GM21390 (cell line): ENCODE results near the gene DKC1.

Experiments
- ATAC-seq: cut with Tn5 transposase; IDR thresholded peaks from one replicate; pipeline ENCODE4 v1.9.1; 2021; ENCODE audit not compliant: unreplicated experiment

The DKC1 gene

DNA sequence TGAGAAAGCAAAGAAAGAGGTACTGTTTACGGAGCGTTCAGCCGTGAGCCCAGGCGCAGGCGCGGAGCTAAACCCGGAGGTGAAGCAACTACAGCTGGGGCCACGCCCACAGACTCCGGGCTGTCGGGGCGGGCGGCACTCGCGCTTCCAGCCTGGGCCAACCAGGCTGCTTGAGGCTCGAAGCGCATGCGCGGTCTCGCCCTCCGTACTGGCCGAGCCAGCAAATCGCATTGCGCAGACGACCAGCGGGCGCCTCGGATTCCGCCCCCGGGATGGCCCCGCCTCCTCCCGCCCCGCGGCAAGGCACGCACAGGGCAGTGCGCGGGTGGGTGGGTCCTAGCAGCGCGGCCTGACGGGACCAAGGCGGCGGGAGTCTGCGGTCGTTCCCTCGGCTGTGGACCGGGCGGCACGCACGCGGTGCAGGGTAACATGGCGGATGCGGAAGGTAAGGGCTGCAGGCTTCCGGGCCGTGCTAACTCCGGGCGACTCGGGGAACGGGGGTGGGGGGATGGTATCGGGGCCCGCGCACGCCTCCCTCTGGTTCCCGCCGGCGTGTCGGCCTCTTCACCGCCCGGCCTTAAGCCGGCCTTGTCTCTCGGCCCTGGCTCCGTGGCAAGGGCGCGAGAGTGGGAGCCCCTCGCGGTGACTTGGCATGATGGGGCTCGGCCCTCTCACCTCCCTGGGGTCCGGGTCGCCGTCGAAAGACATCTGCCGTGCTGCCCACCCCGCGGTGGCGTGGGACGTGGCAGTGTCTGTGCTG is at the start of gene DKC1:
Gene DKC1, plus strand, starts transcription at position 328 of the 760 bp plus-strand sequence. Its CDS starts 102 bp downstream, at position 430.
- peak; percentile 87 for ATAC-seq

DNA sequence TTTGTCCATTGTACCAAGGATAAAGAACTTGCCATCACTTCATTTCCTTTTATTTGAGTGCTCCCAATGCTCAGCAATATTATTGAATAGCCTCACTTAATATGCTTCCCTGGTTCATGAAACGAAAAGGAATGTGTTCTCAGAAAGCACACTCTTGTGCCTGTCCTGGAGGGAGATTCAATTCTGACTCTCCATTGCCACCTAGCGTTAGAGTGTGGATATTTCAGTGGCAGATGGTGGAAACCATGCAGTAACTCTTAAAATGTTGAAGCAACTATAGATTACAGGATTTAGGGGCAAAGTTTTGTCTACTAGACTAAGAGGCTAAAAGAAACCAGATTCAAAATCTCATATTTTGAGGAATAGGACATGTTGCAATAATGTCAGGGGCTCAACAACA is 47.7 kb upstream of the DKC1 start:
- no peak for ATAC-seq

DNA sequence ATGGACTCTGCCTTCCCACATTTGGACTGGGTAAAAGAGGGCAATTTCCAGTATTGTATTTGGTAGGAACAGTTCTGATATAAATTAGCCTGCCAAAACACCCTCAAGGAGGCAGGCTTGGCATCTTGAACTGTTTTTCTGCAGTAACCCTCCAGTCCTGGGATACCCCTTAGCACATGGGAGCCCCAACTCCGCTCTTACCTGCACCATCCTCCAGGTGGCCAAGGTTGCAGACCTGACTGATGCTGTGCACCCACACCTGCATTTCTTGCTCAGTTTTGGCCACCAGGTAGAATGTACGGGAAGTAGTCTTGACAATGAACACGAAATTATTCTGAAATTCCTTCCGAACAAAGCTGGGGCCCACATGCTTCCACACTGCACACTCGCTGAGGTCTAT is 46.8 kb upstream of the DKC1 start:
- no peak for ATAC-seq

DNA sequence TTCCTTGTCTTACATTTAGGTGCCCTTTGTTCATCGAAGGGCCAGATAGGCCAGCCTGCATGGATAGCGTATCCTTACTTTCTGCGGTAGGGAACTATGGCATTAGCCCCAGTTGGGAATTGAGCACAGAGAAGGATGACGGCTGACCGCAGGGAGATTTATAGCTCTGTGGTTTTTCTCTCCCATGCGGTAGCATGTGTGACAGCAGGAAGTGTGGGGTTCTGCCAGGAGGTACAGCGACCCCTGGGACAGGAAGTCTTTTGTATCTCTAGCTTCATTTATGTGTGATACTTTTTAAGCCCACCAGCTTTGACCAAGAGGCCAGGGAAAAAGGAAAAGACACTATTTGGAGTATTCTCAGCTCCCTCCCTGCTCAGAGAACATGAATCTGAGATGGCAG is 44.8 kb upstream of the DKC1 start:
- ATAC-seq: no peak

DNA sequence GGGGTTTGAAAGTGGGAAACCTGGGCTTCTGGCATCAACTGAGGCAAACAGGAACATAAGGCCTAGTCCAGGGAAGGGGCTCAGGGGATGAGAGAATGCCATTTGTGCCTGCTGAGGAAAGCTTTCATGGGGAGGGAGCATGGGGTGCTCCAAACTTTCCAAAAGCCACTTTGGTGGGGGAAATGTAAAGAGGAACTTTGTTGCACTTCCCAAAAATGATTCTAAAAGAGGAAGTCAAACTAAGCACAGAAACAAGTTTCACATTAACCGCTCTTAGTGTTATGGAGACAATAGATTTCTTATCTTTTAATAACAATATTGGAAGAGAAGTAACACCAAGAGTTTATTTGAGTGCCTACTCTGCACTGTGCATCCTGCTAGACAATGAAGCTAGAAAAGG is 44.0 kb upstream of the DKC1 start:
- ATAC-seq: no peak

DNA sequence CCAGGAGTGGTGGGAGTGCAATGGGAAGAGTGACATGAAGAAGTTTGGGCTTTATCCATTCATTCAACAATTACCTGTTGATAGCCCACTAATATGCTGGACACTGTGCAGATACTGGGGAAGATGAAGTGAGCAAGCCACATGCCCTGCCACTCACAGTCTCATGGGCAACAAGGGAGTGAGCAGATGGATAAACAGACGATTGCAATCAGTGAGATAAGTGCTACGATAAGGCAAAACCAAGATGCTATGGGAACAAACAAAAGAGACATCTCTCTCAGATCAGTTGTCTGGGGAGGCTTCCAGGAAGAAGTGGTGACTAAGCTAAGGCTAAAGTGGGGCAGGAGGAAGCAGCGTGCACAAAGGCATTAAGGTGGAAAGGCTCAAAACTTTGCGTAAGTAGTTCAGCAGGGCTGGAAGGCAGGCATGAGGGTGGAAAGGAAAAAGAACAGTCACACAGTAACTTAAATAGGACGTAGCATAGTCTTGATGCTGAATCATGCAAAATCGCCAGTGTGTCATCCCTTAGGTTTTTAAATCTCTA is 43.5 kb upstream of the DKC1 start:
- ATAC-seq: no peak

DNA sequence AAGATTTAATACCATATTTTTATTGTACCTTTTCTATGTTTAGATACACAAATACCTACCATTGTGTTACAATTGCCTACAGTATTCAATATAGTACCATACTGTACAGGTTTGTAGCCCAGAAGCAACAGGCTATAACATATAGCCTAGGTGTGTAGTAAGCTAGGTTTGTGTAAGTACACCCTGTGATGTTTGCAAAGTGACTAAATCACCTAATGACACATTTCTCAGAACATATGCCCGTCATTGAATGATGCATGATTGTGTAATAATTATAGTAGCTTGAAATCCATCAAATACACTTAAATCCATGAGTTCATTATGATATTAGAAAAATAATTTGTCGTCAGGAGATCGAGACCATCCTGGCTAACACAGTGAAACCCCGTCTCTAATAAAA is 42.6 kb upstream of the DKC1 start:
- ATAC-seq: no peak

DNA sequence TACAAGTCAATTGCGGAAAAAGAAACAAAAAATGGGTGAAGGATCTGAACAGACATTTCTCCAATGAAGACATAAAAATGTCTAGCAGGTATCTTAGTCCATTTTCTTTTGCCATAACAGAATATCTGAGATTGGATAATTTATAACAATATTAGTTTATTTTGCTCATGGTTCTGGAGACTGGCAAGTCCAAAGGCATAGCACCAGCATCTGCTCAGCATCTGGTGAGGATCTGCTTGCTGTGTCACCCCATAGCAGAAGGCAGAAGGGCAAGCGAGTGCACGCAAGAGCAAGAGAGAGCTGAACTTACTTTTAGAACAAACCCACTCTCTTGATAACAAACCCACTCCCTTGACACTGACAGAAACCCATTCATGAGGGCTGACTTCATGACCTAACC is 41.5 kb upstream of the DKC1 start:
- ATAC-seq: no peak

DNA sequence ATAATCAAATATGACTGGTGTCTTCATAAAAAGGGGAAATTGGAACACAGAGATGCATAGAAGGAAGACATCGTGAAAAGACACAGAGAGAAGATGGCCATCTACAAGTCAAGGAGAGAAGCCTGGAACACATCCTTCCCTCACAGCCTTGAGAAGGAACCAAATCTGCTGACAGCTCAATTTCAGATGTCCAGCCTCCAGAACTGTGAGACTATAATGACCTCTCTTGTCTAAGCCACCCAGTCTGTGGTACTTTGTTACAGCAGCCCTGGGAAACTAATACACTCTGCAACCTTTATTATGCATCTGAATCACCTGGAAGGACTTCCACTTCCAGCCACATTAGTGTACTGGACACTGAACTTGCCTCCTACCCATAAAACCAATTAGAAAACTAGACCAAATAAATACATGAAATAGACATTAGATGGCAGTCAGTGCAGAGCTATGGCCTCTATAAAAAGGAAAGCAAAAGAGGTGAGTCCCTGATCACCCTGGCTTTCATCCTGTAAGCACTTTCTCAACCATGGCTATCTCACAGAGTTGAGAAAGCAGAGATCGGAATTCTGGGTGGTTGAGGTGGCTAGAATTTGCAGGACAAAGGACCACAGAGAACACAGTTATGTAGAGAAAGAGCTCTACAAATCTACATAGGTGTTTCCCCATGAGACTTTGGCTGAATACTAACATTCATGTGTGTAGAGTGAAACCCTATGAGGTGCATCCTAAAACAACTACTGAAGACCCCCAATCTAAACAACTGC is 37.5 kb upstream of the DKC1 start:
- ATAC-seq: peak; percentile 63

DNA sequence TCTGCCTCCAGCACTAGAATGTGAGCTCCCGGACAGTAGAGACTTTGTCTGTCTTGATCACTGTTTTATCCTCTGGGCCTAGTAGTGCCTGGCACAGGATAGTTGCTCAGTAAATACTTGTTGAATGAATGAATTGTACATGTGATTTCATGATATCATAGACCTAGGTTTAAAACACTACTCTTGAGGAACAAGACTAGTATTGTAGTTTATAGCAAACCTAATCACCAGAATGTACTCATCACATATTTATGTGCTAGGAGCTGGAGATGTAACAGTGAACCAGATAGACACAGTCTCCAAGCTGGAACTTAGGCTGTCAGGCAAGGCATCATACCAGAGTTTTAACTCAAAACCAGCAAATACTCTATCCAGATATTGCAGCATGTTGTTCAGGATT is 35.2 kb upstream of the DKC1 start:
- ATAC-seq: no peak

DNA sequence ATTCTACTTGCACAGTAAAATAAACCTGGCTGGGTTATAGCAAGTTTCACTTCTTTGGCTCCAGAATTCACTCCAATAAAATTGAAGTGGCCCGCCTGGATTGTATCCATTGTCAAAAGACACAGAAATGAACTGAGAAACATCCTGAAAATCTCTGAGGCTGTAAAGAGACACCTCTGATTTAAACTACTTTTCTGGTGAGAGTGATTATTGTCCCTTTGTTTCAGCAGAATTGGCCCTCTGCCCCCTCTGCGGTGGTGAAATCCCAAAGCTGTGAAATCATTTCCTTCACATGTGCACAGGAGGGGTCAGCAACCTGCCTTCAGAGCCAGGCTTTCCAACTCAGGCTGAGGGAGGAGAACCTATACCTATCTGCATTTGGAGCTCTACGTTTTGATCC is 34.8 kb upstream of the DKC1 start:
- no peak for ATAC-seq

DNA sequence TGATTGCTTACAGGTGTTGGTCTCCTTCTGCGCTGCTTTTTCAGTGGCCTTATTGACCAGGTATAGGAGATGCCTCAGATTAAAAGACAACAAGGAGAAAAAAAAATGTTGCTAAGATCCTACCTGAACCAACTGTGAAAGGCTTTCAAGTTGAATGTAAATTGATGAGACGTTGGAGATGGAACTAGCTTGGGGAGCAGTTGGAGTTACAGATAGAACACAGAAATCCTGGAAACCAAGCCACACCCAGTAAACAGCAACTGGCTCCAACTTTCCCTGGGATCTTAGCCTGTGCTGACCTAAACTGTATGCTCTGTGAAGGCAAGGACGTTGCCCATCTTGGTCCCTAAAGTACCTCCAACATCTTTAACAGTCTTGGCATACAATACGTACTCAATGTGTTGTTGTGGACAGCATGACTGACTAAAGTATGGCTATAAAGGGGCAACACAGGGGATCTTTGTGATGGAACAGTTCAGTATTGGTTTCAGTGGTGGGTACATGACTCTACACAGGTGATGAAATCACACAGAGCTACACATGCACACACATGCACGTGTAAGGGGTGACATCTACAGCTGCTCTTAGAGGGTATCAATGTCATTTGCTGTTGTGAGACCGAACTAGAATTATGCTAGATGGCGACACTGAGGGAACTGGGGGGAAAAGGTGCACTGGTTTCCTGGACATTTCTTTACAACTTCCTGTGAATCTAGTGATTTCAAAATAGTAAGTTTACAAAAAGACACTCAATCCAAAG is 34.1 kb upstream of the DKC1 start:
- ATAC-seq: no peak

DNA sequence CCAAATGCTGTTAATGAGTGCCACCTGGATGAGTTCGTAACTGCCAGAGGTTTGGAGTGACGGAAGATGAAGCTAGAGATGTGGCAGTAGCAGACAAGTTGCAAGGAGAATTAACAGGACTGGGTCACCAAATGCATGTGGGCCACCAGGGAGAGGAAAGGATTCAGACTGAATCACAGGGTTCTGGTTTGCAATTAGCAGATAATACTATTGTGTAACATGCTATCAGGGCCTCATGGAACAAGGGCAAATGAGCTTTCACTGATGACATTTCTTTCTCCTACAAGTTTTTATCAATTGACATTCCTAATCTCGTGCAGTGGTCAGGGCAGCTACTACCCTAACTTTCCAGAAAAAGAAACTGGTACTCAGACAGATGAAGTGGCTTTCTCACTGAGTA is 33.2 kb upstream of the DKC1 start:
- ATAC-seq: no peak

DNA sequence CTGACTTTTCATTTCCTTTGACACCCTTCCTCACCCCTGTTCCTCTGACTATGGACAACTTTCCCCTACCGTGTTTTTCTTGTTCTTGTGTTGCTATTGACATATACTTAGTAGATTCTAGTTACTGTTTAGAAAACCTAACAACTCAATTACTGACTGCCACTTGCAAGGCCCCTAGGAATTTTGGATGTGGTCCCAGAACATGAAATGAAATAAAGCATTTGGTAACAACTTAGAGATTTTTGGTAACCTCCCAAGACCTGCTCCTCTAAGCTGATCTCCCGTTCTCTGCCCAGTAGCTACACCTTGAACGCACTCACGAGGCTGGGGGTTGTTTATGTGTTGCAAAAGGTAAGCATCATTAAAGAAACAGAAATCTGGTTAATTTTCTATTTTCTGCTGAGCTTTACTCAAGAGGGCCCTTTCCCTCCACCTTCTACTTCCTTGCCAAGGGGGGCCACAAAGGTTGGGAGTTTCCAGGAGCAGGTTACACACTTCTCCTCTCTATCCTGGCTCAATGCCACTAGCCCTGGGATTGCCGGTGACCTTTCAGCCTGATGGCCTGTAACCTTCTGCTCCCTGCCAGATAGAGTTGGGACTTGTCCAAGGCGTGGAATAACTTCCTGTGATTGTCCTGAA is 32.3 kb upstream of the DKC1 start:
- no peak for ATAC-seq

DNA sequence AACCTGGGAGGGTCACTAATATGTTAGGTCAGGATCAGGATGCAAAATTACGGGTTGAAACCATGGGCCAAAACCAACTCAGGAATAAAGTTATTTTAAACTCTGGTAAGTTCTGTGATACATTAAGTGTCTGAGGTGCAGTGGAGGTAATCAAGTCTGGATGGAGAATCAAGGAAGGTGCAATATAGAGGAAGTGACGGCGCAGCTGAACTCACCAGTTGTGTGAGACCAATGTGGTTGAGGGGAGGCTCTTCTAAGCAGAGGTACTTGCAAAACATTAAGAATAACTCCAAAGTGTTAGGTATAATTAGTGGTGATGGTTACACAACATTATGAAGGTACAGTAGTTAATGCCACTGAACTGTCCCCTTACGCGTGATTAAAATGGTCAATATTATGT is 31.5 kb upstream of the DKC1 start:
- no peak for ATAC-seq

DNA sequence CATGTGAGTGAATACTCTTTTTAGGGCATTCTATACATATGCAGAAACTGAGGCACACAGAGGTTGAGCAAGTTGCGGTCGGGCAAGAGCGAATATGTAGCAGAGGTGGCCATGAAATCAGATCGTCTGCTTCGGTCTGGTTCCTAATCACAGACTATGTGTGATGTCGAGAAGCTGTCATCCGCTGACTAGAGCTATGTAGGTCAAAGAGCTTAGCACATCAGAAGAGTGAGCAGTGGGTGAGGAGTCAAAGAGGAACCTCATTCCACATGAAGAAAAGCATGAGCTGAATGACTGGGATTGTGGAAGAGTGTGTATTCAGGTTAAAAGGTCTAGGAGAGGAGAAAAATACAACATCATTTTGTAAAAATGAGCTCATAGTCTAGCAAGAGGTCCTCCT is 30.8 kb upstream of the DKC1 start:
- ATAC-seq: no peak

DNA sequence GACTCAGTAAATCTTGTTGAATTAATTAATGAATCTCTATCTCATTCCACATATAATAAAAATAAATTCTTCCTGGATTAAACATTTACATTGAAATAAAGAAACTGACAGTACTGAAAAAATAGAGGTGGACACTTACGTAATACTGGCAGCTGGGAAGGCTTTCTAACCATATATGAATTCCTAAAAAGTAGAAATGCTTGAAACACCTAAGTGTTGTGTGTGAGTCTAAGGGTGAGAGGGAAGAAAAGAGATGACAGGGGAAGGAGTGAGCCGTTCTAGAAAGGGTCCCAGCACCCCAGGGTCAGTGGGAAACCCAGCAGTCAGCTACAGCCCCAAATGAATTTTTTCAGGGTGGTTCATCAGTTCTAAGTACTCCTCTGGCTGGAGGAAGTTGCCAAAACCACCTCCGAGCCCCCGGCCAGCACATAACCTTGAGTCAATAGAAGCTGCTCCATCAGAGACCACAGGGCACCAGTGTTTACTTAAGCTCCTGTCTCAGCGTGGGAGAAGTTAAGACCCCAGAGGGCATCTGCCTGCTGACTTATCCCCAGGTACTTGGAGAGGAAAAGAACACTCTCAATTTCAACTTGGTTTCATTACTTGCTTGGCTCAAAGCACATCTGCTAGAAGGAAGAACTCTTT is 30.1 kb upstream of the DKC1 start:
- no peak for ATAC-seq

DNA sequence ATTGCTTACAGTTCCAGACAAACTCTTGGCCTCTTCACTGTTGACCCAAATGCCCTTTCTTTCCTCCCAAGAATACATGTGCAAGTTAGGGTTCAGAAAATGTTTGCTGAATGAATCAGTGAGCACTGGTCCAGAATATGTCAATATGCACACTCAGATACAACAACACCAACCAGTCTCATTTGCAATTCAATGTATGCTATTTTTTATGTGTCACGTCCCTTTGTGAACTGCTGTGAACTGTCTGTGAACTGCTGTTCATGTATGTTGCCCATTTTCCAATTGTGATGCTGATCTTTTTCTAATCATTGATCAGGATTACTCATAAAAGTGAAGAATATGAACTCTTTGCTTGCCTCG is 29.6 kb upstream of the DKC1 start:
- no peak for ATAC-seq

DNA sequence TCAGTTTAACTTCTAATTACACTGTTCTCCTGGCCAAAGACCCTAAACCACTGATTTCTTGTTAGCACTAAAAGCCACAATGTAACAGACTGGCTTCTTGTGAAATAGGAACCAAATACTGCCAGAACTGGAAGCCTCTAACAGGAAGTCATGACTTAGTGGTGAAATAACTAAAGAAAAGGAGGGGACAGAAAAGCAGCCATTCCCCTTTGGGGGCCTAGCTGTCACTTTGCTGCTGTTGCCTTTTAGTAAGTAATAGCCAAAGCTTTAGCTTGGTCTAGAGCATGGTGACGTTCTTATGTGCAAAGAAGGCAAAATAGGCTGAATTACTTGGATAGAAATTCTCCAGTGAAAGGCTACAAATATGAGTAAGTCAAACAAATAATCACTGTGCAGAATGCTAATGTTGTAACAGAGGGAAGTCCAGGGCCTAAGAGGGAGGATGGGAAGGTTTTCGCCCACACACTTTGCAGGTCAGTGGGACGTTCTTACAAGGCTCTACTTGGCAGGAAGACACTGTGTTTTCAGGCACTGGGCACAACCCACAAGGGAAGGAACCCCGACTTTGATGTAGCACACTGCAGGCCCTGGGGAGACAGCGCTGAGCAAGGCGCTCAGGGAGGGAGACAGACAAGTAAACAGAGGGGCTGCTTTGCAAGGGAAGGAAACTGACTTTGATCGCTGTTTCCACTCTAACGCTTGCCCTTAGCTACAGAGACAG is 28.4 kb upstream of the DKC1 start:
- ATAC-seq: peak; percentile 54
